Stimulated activated CD4-positive, alpha-beta T cell treated with anti-CD3 and anti-CD28 coated beads, TNF-alpha, amount 100 ng/mL, for 48 hours (primary cell): ENCODE data around the gene FOLR2.

Experiments
- DNase-seq, 3 donors: peaks; one replicate each; pipeline ENCODE4 v3.0.0-alpha.2; 2020; ENCODE audit warnings: low read depth in 3 of 3

The FOLR2 gene

GRCh38 chr11:72267956-72268617 is 51.5 kb downstream of the FOLR2 start:
- no peak for DNase-seq
